ENCODE data around the gene SLC12A8. TPM values are rescaled to one million over a fixed set of nuclear protein-coding genes. Genes with fewer than 3 reads are reported as not detected.

SLC12A8 gene
- total RNA-seq, 1 donor from 2014 or later: 11.8 TPM

DNA sequence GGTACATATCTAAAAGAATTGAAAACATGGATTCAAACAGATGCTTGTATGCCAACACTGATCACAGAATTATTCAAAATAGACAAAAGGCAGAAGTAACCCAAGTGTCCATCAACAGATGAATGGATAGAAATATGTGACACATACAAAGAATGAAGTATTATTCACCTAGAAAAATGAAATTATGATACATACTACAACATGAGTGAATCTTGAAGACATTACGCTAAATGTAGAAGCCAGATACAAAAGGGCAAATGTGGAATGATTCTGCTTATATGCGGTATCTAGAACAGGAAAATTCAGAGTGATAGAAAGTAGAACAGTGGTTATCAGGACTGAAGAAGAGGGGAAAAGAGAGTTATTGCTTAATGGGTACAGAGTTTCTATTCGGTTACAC, 26.2 kb upstream of the SLC12A8 start:
- Histone ChIP-seq H3K4me1 (peaks cover 20% of the 10 kb centered on the region), H3K27me3 (no peaks in the 10 kb centered on the region), H3K36me3 (no peaks in the 10 kb centered on the region), H3K9me3 (no peaks in the 10 kb centered on the region), H3K27ac (no peak overlapping the region), H3K4me3 (no peak overlapping the region)
- TF ChIP-seq, protein P1, sequence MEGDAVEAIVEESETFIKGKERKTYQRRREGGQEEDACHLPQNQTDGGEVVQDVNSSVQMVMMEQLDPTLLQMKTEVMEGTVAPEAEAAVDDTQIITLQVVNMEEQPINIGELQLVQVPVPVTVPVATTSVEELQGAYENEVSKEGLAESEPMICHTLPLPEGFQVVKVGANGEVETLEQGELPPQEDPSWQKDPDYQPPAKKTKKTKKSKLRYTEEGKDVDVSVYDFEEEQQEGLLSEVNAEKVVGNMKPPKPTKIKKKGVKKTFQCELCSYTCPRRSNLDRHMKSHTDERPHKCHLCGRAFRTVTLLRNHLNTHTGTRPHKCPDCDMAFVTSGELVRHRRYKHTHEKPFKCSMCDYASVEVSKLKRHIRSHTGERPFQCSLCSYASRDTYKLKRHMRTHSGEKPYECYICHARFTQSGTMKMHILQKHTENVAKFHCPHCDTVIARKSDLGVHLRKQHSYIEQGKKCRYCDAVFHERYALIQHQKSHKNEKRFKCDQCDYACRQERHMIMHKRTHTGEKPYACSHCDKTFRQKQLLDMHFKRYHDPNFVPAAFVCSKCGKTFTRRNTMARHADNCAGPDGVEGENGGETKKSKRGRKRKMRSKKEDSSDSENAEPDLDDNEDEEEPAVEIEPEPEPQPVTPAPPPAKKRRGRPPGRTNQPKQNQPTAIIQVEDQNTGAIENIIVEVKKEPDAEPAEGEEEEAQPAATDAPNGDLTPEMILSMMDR (IDR thresholded peaks at IDR 0.05): no peak
- DNase-seq (no peak), ATAC-seq (no peak)
- intact Hi-C loops (cut with DNase I): no loop called here

DNA sequence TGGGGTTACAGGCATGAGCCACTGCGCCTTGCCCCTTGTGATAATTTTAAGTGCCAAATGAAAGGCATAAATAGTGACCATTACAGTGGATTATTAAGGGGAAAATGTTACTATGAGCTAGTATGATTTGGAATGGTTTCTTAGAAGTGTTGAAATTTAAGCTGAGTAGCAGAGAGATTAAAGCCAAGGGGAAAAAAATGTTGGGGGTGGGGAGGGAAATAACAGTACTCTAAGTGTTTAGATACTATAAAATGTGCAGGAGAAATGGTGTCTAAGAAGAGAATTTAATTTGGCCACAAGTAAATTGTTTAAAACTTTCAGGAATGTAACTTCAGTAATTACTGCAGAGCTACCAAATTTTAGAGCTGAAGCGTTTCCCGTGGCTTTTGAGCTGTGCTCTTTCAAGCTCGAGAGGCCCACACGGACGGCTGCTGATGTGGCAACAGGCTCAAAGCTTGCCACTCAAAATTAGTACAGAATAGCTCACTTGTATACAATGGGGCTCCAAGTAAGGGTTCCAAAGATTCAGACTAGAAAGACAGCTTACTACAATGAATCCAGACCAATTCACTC, 23.9 kb upstream of the SLC12A8 start:
- H3K27ac ChIP-seq: no peak overlapping the region
- ATAC-seq: peak; percentile 79

DNA sequence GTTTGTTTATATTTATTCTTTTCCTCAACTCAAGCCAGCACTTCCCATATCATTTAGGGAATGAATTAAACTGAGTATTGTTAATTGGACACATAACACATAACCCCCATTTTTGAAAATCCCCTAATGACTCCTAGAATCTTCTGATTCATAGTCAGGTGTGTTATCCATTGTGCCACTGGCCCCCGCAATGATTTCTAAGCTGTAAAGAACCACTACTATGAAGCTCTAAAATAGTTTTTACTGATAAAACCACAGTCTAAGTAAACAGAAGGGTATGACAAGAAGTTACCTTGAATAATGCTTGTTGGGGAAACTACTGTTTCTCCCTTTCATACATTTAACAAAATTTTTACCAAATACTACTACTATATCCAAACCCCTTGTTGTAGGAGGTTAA, 22.3 kb upstream of the SLC12A8 start:
- ATAC-seq (no peak), DNase-seq (no peak)
- Histone ChIP-seq H3K4me3 (no peak overlapping the region), H3K9me3 (no peaks in the 10 kb centered on the region), H3K4me1 (peaks cover 7% of the 10 kb centered on the region), H3K36me3 (peaks cover 14% of the 10 kb centered on the region), H3K27me3 (no peaks in the 10 kb centered on the region), H3K27ac (no peak overlapping the region)
- TF ChIP-seq, protein P1 (IDR thresholded peaks at IDR 0.05): no peak
- intact Hi-C loops (cut with DNase I): no loop called here

More for the DNA sequence above, 23.9 kb upstream of the SLC12A8 start:
- peaks cover 14% of the 10 kb centered on the region for H3K36me3 ChIP-seq
- no peaks in the 10 kb centered on the region for H3K27me3 ChIP-seq
- H3K9me3 ChIP-seq: no peaks in the 10 kb centered on the region
- TF ChIP-seq, protein P1 (IDR thresholded peaks at IDR 0.05): no peak
- DNase-seq: peak; percentile 71
- H3K4me3 ChIP-seq: no peak overlapping the region
- intact Hi-C loops (cut with DNase I): no loop called here
- H3K4me1 ChIP-seq: peaks cover 20% of the 10 kb centered on the region

DNA sequence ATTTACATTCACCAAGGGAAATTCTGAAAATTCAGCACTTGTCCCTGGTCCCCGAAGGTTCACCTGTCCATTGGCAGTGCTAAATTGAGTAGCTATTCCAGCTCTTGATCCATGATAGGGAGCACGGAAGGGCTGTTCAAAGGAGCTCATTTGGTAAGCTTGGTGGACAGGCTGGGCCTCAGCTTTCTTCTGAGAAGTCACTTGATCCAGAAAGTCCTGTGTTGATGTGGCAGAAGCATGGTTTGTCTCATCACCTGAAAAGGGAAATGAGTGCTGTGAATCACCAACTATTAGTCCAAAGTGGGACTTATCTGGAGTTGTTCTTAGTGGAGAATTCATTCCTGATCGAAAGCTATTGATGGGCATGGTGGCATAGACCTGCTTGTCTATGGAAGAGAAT, 19.9 kb upstream of the SLC12A8 start:
- H3K27me3 ChIP-seq: no peaks in the 10 kb centered on the region
- H3K4me3 ChIP-seq: no peak overlapping the region
- no peak for DNase-seq
- intact Hi-C loops (cut with DNase I): no loop called here
- TF ChIP-seq, protein P1 (IDR thresholded peaks at IDR 0.05): no peak
- peaks cover 7% of the 10 kb centered on the region for H3K4me1 ChIP-seq
- ATAC-seq: no peak
- no peak overlapping the region for H3K27ac ChIP-seq
- H3K9me3 ChIP-seq: no peaks in the 10 kb centered on the region
- H3K36me3 ChIP-seq: peaks cover 18% of the 10 kb centered on the region

DNA sequence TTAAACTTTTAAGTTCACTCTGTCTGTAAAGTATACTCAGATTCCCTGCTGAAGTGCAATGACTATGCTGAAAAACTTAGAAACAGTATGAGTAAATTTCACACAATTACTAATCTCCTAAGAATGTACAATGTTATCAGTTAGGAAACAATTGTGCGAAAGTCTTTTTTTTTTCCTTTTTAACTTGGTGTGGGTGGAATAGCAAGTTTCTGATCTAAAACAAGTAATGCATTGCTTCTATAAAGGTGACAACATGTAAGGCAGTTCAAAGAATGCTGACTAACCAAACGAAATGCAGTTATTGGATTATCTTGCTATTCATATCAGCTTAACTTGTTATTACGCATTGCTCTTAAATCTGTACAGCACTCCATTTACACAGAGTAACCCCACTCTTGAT, 19.3 kb upstream of the SLC12A8 start:
- intact Hi-C loops (cut with DNase I): no loop called here
- no peak for ATAC-seq
- TF ChIP-seq, protein P1 (IDR thresholded peaks at IDR 0.05): no peak
- DNase-seq: no peak
- peaks cover 3% of the 10 kb centered on the region for H3K4me1 ChIP-seq
- H3K27me3 ChIP-seq: no peaks in the 10 kb centered on the region
- no peak overlapping the region for H3K27ac ChIP-seq
- H3K36me3 ChIP-seq: peaks cover 18% of the 10 kb centered on the region
- H3K4me3 ChIP-seq: no peak overlapping the region
- H3K9me3 ChIP-seq: no peaks in the 10 kb centered on the region

DNA sequence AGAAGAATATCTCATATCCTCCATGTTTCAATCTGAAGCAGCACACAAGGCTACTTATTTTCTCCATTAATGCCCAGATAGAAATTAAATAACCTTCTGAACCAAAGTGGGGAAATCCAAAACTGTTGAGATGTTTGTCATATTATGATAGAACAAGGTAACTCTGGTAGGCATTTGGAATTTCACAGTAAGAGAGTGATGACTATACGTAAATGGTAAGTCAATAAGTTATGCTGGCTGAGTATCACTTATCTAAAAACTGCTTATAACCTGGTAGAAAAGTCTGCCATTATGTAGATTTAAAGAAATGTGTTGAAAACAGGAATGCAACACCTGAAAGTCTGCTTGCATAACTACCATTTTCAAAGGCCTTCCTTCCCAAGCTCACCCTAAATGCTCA, 17.2 kb upstream of the SLC12A8 start:
- no peaks in the 10 kb centered on the region for H3K27me3 ChIP-seq
- DNase-seq (no peak), ATAC-seq (no peak)
- no peaks in the 10 kb centered on the region for H3K4me1 ChIP-seq
- H3K36me3 ChIP-seq: peaks cover 18% of the 10 kb centered on the region
- H3K4me3 ChIP-seq: no peak overlapping the region
- no peak overlapping the region for H3K27ac ChIP-seq
- TF ChIP-seq, protein P1 (IDR thresholded peaks at IDR 0.05): no peak
- no peaks in the 10 kb centered on the region for H3K9me3 ChIP-seq
- intact Hi-C loops (cut with DNase I): no loop called here

All from upper lobe of right lung (tissue), 1 donor.